Posterior vena cava (tissue), 2 donors: ENCODE data around the gene CEP68. TPM values are rescaled to one million over a fixed set of nuclear protein-coding genes. Genes with fewer than 3 reads are reported as not detected.
A peak's percentile ranks its signal among the peaks of the same experiment; 100 is the strongest.
"Not testable (repeated sequence)": the region's sequence is repeated elsewhere in the genome, so short reads cannot be mapped to it uniquely, and the experiment has no call there.

Experiments used
- DNase-seq: peaks from one replicate; pipeline ENCODE4 v3.0.0-alpha.2; 2020; ENCODE audit warnings: low spot score
- intact Hi-C, 2 donors: fragments of 100-400 bp; cut with DNase I; formaldehyde crosslinking; loops; one replicate each; pipeline versions ENCODE4 v1.14.1 to v1.14.2; 2022 to 2023
- long read RNA-seq, 2 donors: library from polyadenylated mRNA; unstranded; transcript quantifications; one replicate each; pipeline ENCODE4 v2.0.0, GENCODE V29; 2020 to 2021
- total RNA-seq, 2 donors: library from RNA; stranded (reverse); fragmentation: NEBNext Ultra II Directional; extraction: Animal tissue kit (Norgen Biotek cat#: 25700); gene quantifications; one replicate each; pipeline ENCODE4 v1.2.1, GENCODE V29; 2021
- donor health status: DM: yes; HTN: yes; CAD: no.
- donor health status: DM: yes; HTN: yes; CAD: no.

The CEP68 gene, protein sequence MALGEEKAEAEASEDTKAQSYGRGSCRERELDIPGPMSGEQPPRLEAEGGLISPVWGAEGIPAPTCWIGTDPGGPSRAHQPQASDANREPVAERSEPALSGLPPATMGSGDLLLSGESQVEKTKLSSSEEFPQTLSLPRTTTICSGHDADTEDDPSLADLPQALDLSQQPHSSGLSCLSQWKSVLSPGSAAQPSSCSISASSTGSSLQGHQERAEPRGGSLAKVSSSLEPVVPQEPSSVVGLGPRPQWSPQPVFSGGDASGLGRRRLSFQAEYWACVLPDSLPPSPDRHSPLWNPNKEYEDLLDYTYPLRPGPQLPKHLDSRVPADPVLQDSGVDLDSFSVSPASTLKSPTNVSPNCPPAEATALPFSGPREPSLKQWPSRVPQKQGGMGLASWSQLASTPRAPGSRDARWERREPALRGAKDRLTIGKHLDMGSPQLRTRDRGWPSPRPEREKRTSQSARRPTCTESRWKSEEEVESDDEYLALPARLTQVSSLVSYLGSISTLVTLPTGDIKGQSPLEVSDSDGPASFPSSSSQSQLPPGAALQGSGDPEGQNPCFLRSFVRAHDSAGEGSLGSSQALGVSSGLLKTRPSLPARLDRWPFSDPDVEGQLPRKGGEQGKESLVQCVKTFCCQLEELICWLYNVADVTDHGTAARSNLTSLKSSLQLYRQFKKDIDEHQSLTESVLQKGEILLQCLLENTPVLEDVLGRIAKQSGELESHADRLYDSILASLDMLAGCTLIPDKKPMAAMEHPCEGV
- total RNA-seq, result 10 to 100 TPM; 16.2 to 20.3 TPM
- long read RNA-seq, donor 1, full-length matches to known transcripts, result 2 of 21 reads
- long read RNA-seq, donor 1, partial matches to known transcripts, result 5 of 21 reads
- long read RNA-seq, donor 1, other reads (novel, unspliced or antisense), result 14 of 21 reads
- long read RNA-seq, donor 2, full-length matches to known transcripts, result 1 of 49 reads
- long read RNA-seq, donor 2, partial matches to known transcripts, result 27 of 49 reads
- long read RNA-seq, donor 2, other reads (novel, unspliced or antisense), result 21 of 49 reads

GRCh38 chr2:65056215-65057053, at the start of gene CEP68:
Gene CEP68, plus strand, starts transcription at chr2:65056416. Its CDS starts 13,029 bp downstream, at chr2:65069445.
- intact Hi-C loops, result no loop called here
- DNase-seq, result peak; percentile 99

- DNase-seq, result no peak
- intact Hi-C loops, result no loop called here
These were observed 42.4 kb upstream of the CEP68 start for GRCh38 chr2:65013776-65014175.

DNA sequence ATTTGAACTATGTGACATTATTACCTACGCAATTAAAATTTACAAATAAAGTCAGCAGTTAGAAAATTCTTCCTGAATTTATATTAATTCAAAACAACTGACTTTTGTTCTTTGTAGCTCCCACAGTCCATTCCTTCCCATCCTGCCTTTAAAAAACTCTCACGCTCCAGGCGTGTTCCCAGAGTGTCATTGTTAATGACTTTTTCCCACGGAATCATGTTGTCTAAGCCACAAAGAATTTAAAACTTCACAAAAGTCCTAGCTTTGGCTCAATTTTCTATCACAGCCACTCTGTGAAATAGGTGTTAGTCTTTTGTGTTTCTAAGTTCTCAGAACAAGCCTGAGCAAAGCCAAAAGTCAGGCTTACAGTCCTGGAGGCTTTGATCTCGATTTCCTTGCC, 40.5 kb upstream of the CEP68 start:
- DNase-seq, result no peak
- intact Hi-C loops, result no loop called here

GRCh38 chr2:65016789-65017188, 39.4 kb upstream of the CEP68 start:
- no peak for DNase-seq
- intact Hi-C loops, result no loop called here

- DNase-seq, result no peak
- intact Hi-C loops, result no loop called here
These were observed 38.9 kb upstream of the CEP68 start for GRCh38 chr2:65017335-65017734.

DNA sequence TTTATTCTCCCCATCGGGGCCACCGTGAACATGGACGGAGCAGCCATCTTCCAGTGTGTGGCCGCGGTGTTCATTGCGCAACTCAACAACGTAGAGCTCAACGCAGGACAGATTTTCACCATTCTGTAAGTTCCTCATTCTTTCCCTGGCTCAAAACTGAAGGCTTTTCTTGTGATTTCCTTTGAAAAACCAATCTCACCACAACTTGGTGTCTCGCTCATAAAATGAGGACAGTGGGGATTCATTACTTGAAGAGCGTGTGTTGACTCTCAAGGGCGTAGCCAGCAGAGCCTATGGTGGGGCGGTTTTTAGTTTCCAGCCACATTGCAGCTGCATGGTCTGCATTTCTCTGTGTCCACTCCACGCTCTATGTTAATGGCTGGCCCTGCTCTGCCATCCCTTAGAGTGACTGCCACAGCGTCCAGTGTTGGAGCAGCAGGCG, 38.1 kb upstream of the CEP68 start:
- DNase-seq, result peak; percentile 85
- intact Hi-C loops, result no loop called here

DNA sequence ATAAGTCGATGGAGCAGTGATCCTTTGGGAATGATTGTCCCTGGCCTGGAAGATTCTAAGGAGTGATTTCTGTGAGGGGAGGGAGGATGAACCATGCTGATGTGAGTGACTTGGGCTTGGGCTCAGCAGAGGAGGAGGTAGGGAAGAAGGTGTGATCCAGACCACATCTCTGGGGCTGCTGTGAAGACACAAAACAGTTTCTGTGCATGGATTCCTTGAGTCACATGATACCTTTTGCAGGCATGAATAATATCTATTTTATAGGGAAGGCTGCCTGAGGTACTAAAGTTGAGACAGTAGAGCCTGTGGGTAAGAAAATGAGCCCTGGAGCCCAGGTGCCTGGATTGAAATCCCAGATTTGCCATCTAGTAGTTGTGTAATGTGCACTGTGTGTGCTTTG, 37.2 kb upstream of the CEP68 start:
- no peak for DNase-seq
- intact Hi-C loops, result no loop called here

- intact Hi-C loops, result no loop called here
- no peak for DNase-seq
These were observed 36.5 kb upstream of the CEP68 start for GRCh38 chr2:65019675-65020195.

GRCh38 chr2:65020251-65020650, 36.0 kb upstream of the CEP68 start:
- intact Hi-C loops, DNase-seq: not testable (repeated sequence)

GRCh38 chr2:65020943-65021528, 35.2 kb upstream of the CEP68 start:
- DNase-seq, result no peak
- intact Hi-C loops, result no loop called here

DNA sequence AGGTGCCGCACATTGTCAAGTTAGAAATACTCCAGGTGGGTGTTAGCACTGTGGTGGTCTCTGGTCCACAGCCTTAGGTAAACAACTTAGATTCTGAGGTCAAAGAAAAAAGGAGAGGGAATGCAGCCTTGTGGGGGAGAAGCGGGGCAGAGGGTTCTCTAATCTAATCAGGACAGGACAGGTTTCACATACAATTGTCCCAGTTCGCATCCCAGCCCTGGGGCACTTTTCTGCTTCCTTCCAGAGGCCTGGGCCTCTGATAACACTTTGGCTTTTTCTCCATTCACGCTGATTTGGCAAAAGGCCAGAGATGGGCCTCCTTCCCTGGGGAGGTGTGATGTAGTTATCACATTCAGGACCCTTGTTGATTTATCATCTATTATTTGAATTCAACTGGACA, 34.5 kb upstream of the CEP68 start:
- intact Hi-C loops, result no loop called here
- DNase-seq, result no peak

GRCh38 chr2:65022189-65022588, 34.0 kb upstream of the CEP68 start:
- DNase-seq, result no peak
- intact Hi-C loops, result no loop called here

- intact Hi-C loops, result no loop called here
These were observed 32.5 kb upstream of the CEP68 start for GRCh38 chr2:65023742-65024141.

GRCh38 chr2:65024149-65024829, 31.9 kb upstream of the CEP68 start:
- intact Hi-C loops, result no loop called here
- no peak for DNase-seq

More at GRCh38 chr2:65023742-65024141, 32.5 kb upstream of the CEP68 start:
- no peak for DNase-seq

- DNase-seq, result no peak
- intact Hi-C loops, result no loop called here
These were observed 30.6 kb upstream of the CEP68 start for GRCh38 chr2:65025453-65026123.

- no peak for DNase-seq
- intact Hi-C loops, result no loop called here
These were observed 30.1 kb upstream of the CEP68 start for GRCh38 chr2:65026154-65026553.

GRCh38 chr2:65026704-65027464, 29.3 kb upstream of the CEP68 start:
- no peak for DNase-seq
- intact Hi-C loops, result no loop called here
